PC-9 (cell line): ENCODE measurements around the gene LBHD2. TPM values are rescaled to one million over a fixed set of nuclear protein-coding genes. Genes with fewer than 3 reads are reported as not detected.

Source experiments
- Bru-seq: library from RNA; stranded (reverse); fragments of 400-500 nt; gene quantifications from one replicate; lab custom pipeline; 2021; lab: Mats Ljungman, UMichigan
- BruChase-seq, 2 experiments: library from RNA; stranded (reverse); fragments of 400-500 nt; gene quantifications; one replicate each; lab custom pipeline; 2021; lab: Mats Ljungman, UMichigan
- BruUV-seq: library from RNA; stranded (reverse); fragments of 400-500 nt; replicated peaks from 2 replicates; lab custom pipeline; 2021; lab: Mats Ljungman, UMichigan
- CTCF ChIA-PET: fragments of 300-600 bp; sonication (Branson Sonifier 250); formaldehyde crosslinking; loops from one replicate; lab custom pipeline; 2022; ENCODE audit warnings: antibody characterized with exemption; lab: Charles Lee
- POLR2A ChIA-PET: fragments of 300-600 bp; sonication (Branson Sonifier 250); formaldehyde crosslinking; loops from one replicate; lab custom pipeline; 2022; ENCODE audit warnings: antibody characterized with exemption; ENCODE audit not compliant: unreplicated experiment; lab: Charles Lee
- DNase-seq, 2 experiments: peaks; one replicate each; pipeline versions ENCODE4 v3.0.0 to v3.0.0-alpha.2; 2015 to 2022; ENCODE audit warnings: mixed read lengths in 1 of 2
- H2AFZ ChIP-seq: fragments of 200-600 bp; sonication (generic); 2 replicates; pipeline ENCODE4 v1.8.1; 2017; ENCODE audit warnings: antibody characterized with exemption
- H3F3A ChIP-seq: fragments of 200-600 bp; sonication (generic); 2 replicates; pipeline ENCODE4 v1.8.1; 2017; ENCODE audit warnings: antibody characterized with exemption, mild to moderate bottlenecking, low read depth; ENCODE audit not compliant: insufficient read depth
- H3K27ac ChIP-seq: fragments of 200-600 bp; sonication (generic); 2 replicates; pipeline ENCODE4 v1.6.1; 2016; ENCODE audit warnings: mixed run types
- H3K27me3 ChIP-seq: fragments of 200-600 bp; sonication (generic); 2 replicates; pipeline ENCODE4 v1.6.1; 2016; ENCODE audit warnings: low read depth, mixed run types; ENCODE audit not compliant: insufficient read depth
- H3K36me3 ChIP-seq: fragments of 200-600 bp; sonication (generic); 2 replicates; pipeline ENCODE4 v1.6.1; 2016; ENCODE audit warnings: low read depth, mixed run types
- H3K4me1 ChIP-seq: fragments of 200-600 bp; sonication (generic); replicated peaks from 2 replicates; pipeline ENCODE4 v1.6.1; 2016; ENCODE audit warnings: mixed run types; ENCODE audit not compliant: insufficient read depth
- H3K4me2 ChIP-seq: fragments of 200-600 bp; sonication (generic); 2 replicates; pipeline ENCODE4 v1.6.1; 2017; ENCODE audit warnings: mixed run types
- H3K4me3 ChIP-seq: fragments of 200-600 bp; sonication (generic); 2 replicates; pipeline ENCODE4 v1.6.1; 2016; ENCODE audit warnings: mixed run types
- H3K79me2 ChIP-seq: fragments of 200-600 bp; sonication (generic); 2 replicates; pipeline ENCODE4 v1.6.1; 2017; ENCODE audit warnings: low read depth, mixed run types
- H3K9me2 ChIP-seq: fragments of 200-600 bp; sonication (generic); 2 replicates; pipeline ENCODE4 v1.8.1; 2017; ENCODE audit warnings: mild to moderate bottlenecking; ENCODE audit not compliant: insufficient read depth
- H3K9me3 ChIP-seq: fragments of 200-600 bp; sonication (generic); 2 replicates; pipeline ENCODE4 v1.8.1; 2016; ENCODE audit warnings: low read depth; ENCODE audit not compliant: insufficient read depth
- H4K20me1 ChIP-seq: fragments of 200-600 bp; sonication (generic); 2 replicates; pipeline ENCODE4 v1.8.1; 2017; ENCODE audit not compliant: insufficient read depth
- CTCF ChIP-seq: fragments of 200-600 bp; sonication (generic); conservative IDR thresholded peaks from 2 replicates; pipeline ENCODE4 v1.6.1; 2017; ENCODE audit warnings: mixed run types, antibody characterized with exemption, mild to moderate bottlenecking, moderate library complexity
- EZH2 ChIP-seq: fragments of 200-600 bp; sonication (generic); IDR thresholded peaks from 2 replicates; pipeline ENCODE4 v1.8.0; 2017; ENCODE audit warnings: antibody characterized with exemption, low read depth
- intact Hi-C: fragments of 100-400 bp; cut with micrococcal nuclease; formaldehyde crosslinking; loops from one replicate; pipeline ENCODE4 v1.10.0; 2022; ENCODE audit not compliant: unreplicated experiment
- long read RNA-seq: library from polyadenylated mRNA; stranded (forward); transcript quantifications from one replicate; pipeline ENCODE4 v2.0.0, GENCODE V29; 2022
- total RNA-seq: library from RNA; stranded (reverse); gene quantifications from 2 replicates; pipeline ENCODE4 v1.2.3, GENCODE V29; 2021

Gene LBHD2
- total RNA-seq: 0.52 and 0.78 TPM in 2 replicates
- Bru-seq, nascent RNA: not detected
- BruChase-seq, experiment 1, labeled RNA remaining after a 2-hour chase: percentile 5 among the genes with signal in this experiment
- BruChase-seq, experiment 2, labeled RNA remaining after a 6-hour chase: not detected
- long read RNA-seq, partial matches to known transcripts: 0 of 1 reads
- long read RNA-seq, other reads (novel, unspliced or antisense): 1 of 1 reads

GRCh38 chr14:103084021-103084919 lies at the start of gene LBHD2:
Gene LBHD2 (plus strand): TSS chr14:103084210. CDS start chr14:103086013, 1,803 bp downstream.
- H3K4me1 ChIP-seq: no peaks in the 10 kb centered on the region
- no peaks in the 10 kb centered on the region for H3K9me2 ChIP-seq
- no peak within 1 kb of the TSS for H3K4me2 ChIP-seq
- no peak within 1 kb of the TSS for H2AFZ ChIP-seq
- intact Hi-C loops: no loop called here
- no peak for DNase-seq
- TF ChIP-seq EZH2 (no peak), CTCF (no peak)
- POLR2A ChIA-PET: no interaction called here
- H3K27ac ChIP-seq: no peak within 1 kb of the TSS
- CTCF ChIA-PET: interaction anchor here (0.6 to 0.7 kb wide), 3 partner anchors 15 to 39 kb away, joined by 3 to 6 read pairs (median 3); partner anchors contain the start of gene TNFAIP2
- H4K20me1 ChIP-seq: no peaks in the 10 kb centered on the region
- no peaks in the 10 kb centered on the region for H3K27me3 ChIP-seq
- no peaks in the 10 kb centered on the region; the same call in 1 of the 2 replicates for H3K9me3 ChIP-seq
- no TSS peak for BruUV-seq
- no peak within 1 kb of the TSS for H3K4me3 ChIP-seq
- no peaks in the 10 kb centered on the region for H3K79me2 ChIP-seq
- peaks cover 10% of the 10 kb centered on the region; the same call in 1 of the 2 replicates for H3F3A ChIP-seq
- no peaks in the 10 kb centered on the region for H3K36me3 ChIP-seq

DNA sequence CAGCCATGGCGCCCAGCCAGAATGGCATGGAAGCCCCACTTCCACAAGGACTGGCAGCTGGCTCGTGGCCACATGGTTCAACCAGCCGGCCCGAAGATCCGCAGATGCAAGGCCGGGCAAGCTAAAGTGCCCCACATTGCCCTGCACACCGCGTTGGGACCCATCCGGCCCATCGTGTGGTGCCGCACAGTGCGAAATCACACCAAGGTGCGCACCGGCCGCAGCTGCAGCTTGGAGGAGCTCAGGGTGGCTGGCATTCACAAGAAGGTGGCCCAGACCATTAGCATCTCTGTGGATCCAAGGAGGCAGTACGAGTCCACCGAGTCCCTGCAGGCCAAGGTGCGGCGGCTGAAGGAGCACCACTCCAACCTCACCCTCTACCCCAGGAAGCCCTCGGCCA lies 42.5 kb upstream of the LBHD2 start:
- TF ChIP-seq EZH2 (no peak), CTCF (no peak)
- Histone ChIP-seq H2AFZ (no peak overlapping the region), H3K79me2 (peaks cover 99% of the 10 kb centered on the region), H3F3A (peaks cover 21% of the 10 kb centered on the region), H3K36me3 (peaks cover 27% of the 10 kb centered on the region), H3K4me2 (no peak overlapping the region), H3K4me1 (peaks cover 8% of the 10 kb centered on the region; the same call in 1 of the 2 replicates), H3K27ac (no peak overlapping the region), H3K4me3 (no peak overlapping the region), H3K9me3 (peaks cover 4% of the 10 kb centered on the region; the same call in 1 of the 2 replicates), H3K27me3 (no peaks in the 10 kb centered on the region), H3K9me2 (no peaks in the 10 kb centered on the region), H4K20me1 (peaks cover 63% of the 10 kb centered on the region)
- DNase-seq: no peak
- no TSS peak for BruUV-seq
- intact Hi-C loops: no loop called here
- POLR2A ChIA-PET: no interaction called here
- CTCF ChIA-PET: no interaction called here

GRCh38 chr14:103043257-103044015 lies 40.6 kb upstream of the LBHD2 start:
- Histone ChIP-seq H3K4me2 (peak overlapping the region; percentile 37; the same call in 1 of the 2 replicates), H3K9me2 (no peaks in the 10 kb centered on the region), H3F3A (peaks cover 21% of the 10 kb centered on the region; the same call in 1 of the 2 replicates), H4K20me1 (peaks cover 67% of the 10 kb centered on the region), H3K27ac (peak overlapping the region; percentile 39), H3K79me2 (peaks cover 99% of the 10 kb centered on the region), H3K9me3 (peaks cover 4% of the 10 kb centered on the region; the same call in 1 of the 2 replicates), H3K4me1 (peaks cover 8% of the 10 kb centered on the region; the same call in 1 of the 2 replicates), H3K27me3 (no peaks in the 10 kb centered on the region), H3K36me3 (peaks cover 27% of the 10 kb centered on the region), H2AFZ (no peak overlapping the region), H3K4me3 (no peak overlapping the region)
- no TSS peak for BruUV-seq
- CTCF ChIA-PET: interaction anchor here (0.5 to 0.7 kb wide), 2 partner anchors 348 to 349 kb away, joined by 3 to 4 read pairs; no protein-coding TSS in a partner anchor
- no peak for TF ChIP-seq EZH2
- no peak; the same call in 1 of the 2 replicates for TF ChIP-seq CTCF
- intact Hi-C loops: no loop called here
- DNase-seq: no peak
- POLR2A ChIA-PET: interaction anchor here (0.5 to 0.6 kb wide), 3 partner anchors 85 to 384 kb away, joined by 3 to 7 read pairs (median 5); no protein-coding TSS in a partner anchor
